Femur (tissue), 1 donor: ENCODE measurements around the gene HCRTR1.
"Not testable (repeated sequence)": the region's sequence is repeated elsewhere in the genome, so short reads cannot be mapped to it uniquely, and the experiment has no call there.

ENCODE experiments used
- DNase-seq: peaks from one replicate; pipeline ENCODE4 v3.0.0-alpha.2; 2017

Gene HCRTR1

GRCh38 chr1:31581821-31582810, 35.4 kb upstream of the HCRTR1 start:
- no peak for DNase-seq

- no peak for DNase-seq
Observed at GRCh38 chr1:31583082-31583994, 34.2 kb upstream of the HCRTR1 start.

GRCh38 chr1:31583995-31584868, 33.3 kb upstream of the HCRTR1 start:
- peak; percentile 77 for DNase-seq

GRCh38 chr1:31584869-31585735, 32.4 kb upstream of the HCRTR1 start:
- no peak for DNase-seq

- DNase-seq = no peak
Observed at GRCh38 chr1:31585736-31586365, 31.6 kb upstream of the HCRTR1 start.

- DNase-seq = no peak
Observed at GRCh38 chr1:31586376-31587327, 30.8 kb upstream of the HCRTR1 start.

GRCh38 chr1:31587328-31587699, 30.2 kb upstream of the HCRTR1 start:
- not testable (repeated sequence) for DNase-seq

GRCh38 chr1:31587720-31588423, 29.6 kb upstream of the HCRTR1 start:
- no peak for DNase-seq

- DNase-seq = no peak
Observed at GRCh38 chr1:31588751-31589515, 28.6 kb upstream of the HCRTR1 start.

GRCh38 chr1:31591425-31592093, 25.9 kb upstream of the HCRTR1 start:
- no peak for DNase-seq

GRCh38 chr1:31592132-31592531, 25.4 kb upstream of the HCRTR1 start:
- no peak for DNase-seq

- no peak for DNase-seq
Observed at GRCh38 chr1:31593136-31593665, 24.3 kb upstream of the HCRTR1 start.

GRCh38 chr1:31593770-31594632, 23.5 kb upstream of the HCRTR1 start:
- peak; percentile 74 for DNase-seq

- DNase-seq = no peak
Observed at GRCh38 chr1:31595836-31596736, 21.4 kb upstream of the HCRTR1 start.

- DNase-seq = no peak
Observed at GRCh38 chr1:31596737-31597097, 20.8 kb upstream of the HCRTR1 start.
